Activated naive CD4-positive, alpha-beta T cell treated with anti-CD3 and anti-CD28 coated beads, Interleukin-2, amount 10 ng/mL, durations not matched to agents 7 days and 5 days (primary cell): ENCODE measurements around the gene PWWP2B.
"Not testable (repeated sequence)": the region's sequence is repeated elsewhere in the genome, so short reads cannot be mapped to it uniquely, and the experiment has no call there.

Source experiments
- CTCF ChIA-PET: fragments of 350-600 bp; sonication (Branson Sonifier 250); formaldehyde crosslinking; loops from one replicate; lab custom pipeline; 2021; ENCODE audit warnings: antibody characterized with exemption; lab: Charles Lee
- DNase-seq: peaks from one replicate; pipeline ENCODE4 v3.0.0-alpha.2; 2020
- H3K27ac Mint-ChIP-seq: one replicate; pipeline ENCODE4 v1.8.0; 2021; ENCODE audit warnings: mild to moderate bottlenecking, moderate library complexity, mixed read lengths
- H3K27me3 Mint-ChIP-seq: one replicate; pipeline ENCODE4 v1.8.0; 2021; ENCODE audit warnings: mild to moderate bottlenecking, mixed read lengths
- H3K36me3 Mint-ChIP-seq: one replicate; pipeline ENCODE4 v1.8.0; 2021; ENCODE audit warnings: mixed read lengths
- H3K4me1 Mint-ChIP-seq: one replicate; pipeline ENCODE4 v1.8.0; 2021; ENCODE audit warnings: mixed read lengths
- H3K4me3 Mint-ChIP-seq: one replicate; pipeline ENCODE4 v1.8.0; 2021; ENCODE audit warnings: mild to moderate bottlenecking, moderate library complexity, mixed read lengths
- H3K9me3 Mint-ChIP-seq: one replicate; pipeline ENCODE4 v1.8.0; 2021; ENCODE audit warnings: mixed read lengths

Gene PWWP2B

DNA sequence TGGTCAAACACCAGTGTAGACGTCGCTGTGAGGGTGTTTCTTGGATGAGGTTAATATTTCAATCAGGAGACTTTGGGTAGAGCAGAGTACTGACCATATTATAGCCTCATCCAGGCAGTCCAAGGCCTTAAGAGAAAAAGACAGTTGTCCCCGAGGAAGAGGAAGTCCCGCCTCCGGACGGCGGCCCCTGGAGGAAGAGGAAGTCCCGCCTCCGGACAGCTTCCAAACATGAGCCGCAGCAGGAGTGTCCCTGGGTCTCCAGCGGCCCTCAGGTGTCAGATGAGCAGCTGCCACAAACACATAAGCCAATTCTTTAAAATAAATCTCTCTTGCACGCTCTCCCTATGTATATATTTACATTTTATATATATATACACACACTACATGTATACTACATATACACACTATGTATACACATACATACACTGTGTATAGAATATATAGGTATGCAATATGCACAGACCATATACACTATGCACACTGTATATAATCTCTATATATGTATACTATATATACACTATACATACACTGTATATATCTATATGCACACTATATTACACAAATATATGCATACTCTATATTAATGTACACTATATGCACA is 37.5 kb downstream of the PWWP2B start:
- Mint-ChIP-seq H3K27ac (peak overlapping the region; percentile 60), H3K9me3 (no peaks in the 10 kb centered on the region), H3K4me1 (peaks cover 5% of the 10 kb centered on the region), H3K36me3 (no peaks in the 10 kb centered on the region), H3K4me3 (no peak overlapping the region), H3K27me3 (no peaks in the 10 kb centered on the region)
- CTCF ChIA-PET = interaction anchor here (1.1 kb wide), 1 partner anchor 9 kb away, joined by 5 read pairs; no protein-coding TSS in a partner anchor
- peak; percentile 76 for DNase-seq

DNA sequence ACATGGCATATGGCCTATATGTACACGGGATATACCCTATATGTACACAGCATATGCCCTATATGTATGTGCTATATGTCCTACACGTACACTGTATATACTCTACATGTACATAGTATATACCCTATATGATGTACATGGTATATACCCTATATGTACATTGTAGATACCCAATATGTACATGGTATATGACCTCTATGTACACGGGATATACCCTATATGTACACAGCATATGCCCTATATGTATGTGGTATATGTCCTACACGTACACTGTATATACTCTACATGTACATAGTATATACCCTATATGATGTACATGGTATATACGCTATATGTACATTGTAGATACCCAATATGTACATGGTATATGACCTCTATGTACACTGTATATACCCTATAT is 38.3 kb downstream of the PWWP2B start:
- H3K4me3 Mint-ChIP-seq, H3K36me3 Mint-ChIP-seq, H3K4me1 Mint-ChIP-seq, H3K27ac Mint-ChIP-seq, DNase-seq, CTCF ChIA-PET, H3K9me3 Mint-ChIP-seq, H3K27me3 Mint-ChIP-seq: not testable (repeated sequence)

DNA sequence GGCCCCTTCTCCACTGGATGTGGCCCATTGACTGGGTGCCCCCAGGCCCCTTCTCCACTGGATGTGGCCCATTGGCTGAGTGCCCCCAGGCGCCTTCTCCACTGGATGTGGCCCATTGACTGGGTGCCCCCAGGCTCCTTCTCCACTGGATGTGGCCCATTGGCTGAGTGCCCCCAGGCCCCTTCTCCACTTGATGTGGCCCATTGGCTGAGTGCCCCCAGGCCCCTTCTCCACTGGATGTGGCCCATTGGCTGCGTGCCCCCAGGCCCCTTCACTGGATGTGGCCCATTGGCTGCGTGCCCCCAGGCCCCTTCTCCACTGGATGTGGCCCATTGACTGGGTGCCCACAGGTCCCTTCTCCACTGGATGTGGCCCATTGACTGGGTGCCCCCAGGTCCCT is 39.1 kb downstream of the PWWP2B start:
- H3K4me3 Mint-ChIP-seq, CTCF ChIA-PET, DNase-seq, H3K9me3 Mint-ChIP-seq, H3K27me3 Mint-ChIP-seq, H3K27ac Mint-ChIP-seq, H3K36me3 Mint-ChIP-seq, H3K4me1 Mint-ChIP-seq: not testable (repeated sequence)

DNA sequence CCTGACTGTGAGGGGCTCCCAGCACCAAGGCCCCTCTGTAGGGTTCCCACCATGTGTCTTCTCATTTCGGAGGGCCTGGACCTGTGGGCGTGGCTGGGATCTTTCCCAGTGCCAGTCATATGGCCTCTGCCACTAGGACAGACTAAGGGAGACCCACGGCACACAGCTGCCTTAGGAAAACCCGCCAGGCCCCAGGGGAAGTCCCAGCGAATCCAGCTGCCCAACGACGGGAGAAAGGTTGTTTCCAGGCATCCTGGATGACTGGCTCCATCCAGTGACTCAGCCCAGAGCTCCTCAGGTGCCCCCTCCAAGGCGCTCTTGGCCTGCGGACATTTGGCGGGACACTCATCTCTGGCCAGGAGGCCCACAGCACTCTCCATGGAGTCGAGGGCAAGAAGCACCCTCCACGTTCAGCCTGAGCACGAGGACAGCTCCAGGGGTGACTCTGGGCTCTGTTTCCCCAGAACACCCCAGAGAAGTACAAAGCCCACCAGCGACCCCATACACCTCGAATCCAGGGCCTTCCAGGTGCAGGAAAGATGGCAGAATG is 39.9 kb downstream of the PWWP2B start:
- no peaks in the 10 kb centered on the region for H3K27me3 Mint-ChIP-seq
- no peak overlapping the region for H3K27ac Mint-ChIP-seq
- no peaks in the 10 kb centered on the region for H3K36me3 Mint-ChIP-seq
- H3K4me1 Mint-ChIP-seq = peaks cover 7% of the 10 kb centered on the region
- no peak overlapping the region for H3K4me3 Mint-ChIP-seq
- peaks cover 4% of the 10 kb centered on the region for H3K9me3 Mint-ChIP-seq
- CTCF ChIA-PET = no interaction called here
- DNase-seq = no peak

DNA sequence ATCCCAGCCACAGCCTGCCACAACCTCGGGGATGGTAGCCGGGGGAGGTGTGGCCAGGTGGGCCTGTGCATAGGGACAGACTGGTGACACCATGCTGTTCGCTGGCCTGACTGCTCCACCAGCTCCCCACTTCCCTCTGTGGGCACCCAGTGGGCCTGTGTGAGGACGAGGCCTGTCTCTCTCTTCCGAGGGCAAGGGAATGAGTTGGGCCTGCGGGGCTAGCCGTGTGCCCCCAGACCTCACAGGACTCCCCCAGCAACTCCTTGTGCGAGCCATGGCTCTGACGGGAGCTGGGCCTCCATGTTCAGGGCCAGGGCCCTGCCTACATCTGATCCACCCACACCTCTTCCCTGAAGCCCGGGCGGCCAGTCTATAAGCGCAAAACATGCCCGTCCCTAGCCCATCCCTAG is 40.5 kb downstream of the PWWP2B start:
- Mint-ChIP-seq H3K9me3 (peaks cover 6% of the 10 kb centered on the region), H3K4me1 (peaks cover 10% of the 10 kb centered on the region), H3K27ac (no peak overlapping the region), H3K4me3 (no peak overlapping the region), H3K27me3 (no peaks in the 10 kb centered on the region), H3K36me3 (no peaks in the 10 kb centered on the region)
- DNase-seq = no peak
- CTCF ChIA-PET = no interaction called here

DNA sequence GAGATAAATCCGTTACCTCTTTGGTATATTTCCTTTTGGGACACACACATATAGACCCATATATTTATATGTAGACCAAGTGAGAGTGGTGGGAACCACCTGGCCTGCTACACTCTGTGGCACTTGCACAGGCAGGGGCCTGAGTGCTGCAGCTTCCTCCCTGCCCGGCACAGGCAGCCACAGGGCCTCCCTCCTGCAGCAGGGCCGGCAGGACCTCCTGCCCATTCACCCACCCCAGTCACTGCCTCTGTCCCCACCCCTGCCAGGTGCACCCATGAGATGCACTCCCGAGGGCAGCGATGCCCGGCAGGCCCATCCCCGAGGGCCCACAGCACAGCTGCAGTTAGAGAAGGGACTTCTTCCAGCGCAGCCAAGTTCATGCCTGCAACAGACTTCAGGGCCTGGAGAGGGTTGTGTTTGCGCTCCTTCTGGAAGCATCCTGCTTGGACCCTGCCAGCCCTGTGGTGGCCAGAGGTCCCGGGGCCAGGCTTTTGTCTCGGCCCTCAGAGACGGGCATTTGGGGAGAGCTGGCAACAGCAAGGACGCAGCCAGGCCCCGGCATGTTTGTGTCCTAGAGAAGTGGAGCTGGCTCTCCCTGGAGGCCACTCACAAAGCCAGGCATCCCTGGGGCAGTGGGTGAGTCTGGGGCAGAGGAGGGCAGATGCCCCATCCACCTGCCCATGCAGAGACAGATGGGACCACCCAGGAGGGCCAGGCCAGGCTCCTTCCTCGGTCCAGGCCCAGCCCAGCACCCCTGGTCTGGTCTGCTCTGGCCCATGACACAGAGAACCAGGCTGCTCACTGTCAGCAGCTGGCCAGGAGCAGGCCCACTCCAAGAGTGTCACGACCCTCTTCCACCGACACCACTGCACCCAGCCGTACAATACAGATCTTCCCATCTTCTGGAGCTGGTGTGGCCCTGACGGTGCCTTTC is 41.4 kb downstream of the PWWP2B start:
- CTCF ChIA-PET = no interaction called here
- Mint-ChIP-seq H3K27me3 (no peaks in the 10 kb centered on the region), H3K36me3 (no peaks in the 10 kb centered on the region), H3K4me1 (peaks cover 10% of the 10 kb centered on the region), H3K4me3 (no peak overlapping the region), H3K27ac (no peak overlapping the region), H3K9me3 (peaks cover 6% of the 10 kb centered on the region)
- no peak for DNase-seq

DNA sequence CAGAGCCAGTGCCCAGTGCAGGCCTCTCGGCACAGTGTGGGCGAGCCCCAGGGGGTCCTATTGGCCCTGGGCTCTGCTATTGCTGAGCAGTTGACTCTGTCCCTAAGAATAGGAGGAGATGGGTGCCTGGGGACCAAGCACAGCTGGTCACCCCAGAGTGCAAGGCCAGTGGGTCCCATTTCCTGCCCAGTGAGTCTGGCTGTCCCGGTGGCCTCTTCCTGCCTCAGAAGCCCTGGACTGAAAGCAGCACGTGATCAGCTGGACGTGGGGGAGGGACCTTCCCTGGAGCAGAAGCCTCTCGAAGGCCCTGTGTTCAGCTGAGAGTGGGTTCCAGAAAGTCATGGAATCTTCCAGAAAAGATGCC is 42.0 kb downstream of the PWWP2B start:
- peaks cover 6% of the 10 kb centered on the region for H3K9me3 Mint-ChIP-seq
- H3K36me3 Mint-ChIP-seq = no peaks in the 10 kb centered on the region
- CTCF ChIA-PET = no interaction called here
- peaks cover 12% of the 10 kb centered on the region for H3K4me1 Mint-ChIP-seq
- no peak for DNase-seq
- no peak overlapping the region for H3K27ac Mint-ChIP-seq
- no peak overlapping the region for H3K4me3 Mint-ChIP-seq
- H3K27me3 Mint-ChIP-seq = no peaks in the 10 kb centered on the region

DNA sequence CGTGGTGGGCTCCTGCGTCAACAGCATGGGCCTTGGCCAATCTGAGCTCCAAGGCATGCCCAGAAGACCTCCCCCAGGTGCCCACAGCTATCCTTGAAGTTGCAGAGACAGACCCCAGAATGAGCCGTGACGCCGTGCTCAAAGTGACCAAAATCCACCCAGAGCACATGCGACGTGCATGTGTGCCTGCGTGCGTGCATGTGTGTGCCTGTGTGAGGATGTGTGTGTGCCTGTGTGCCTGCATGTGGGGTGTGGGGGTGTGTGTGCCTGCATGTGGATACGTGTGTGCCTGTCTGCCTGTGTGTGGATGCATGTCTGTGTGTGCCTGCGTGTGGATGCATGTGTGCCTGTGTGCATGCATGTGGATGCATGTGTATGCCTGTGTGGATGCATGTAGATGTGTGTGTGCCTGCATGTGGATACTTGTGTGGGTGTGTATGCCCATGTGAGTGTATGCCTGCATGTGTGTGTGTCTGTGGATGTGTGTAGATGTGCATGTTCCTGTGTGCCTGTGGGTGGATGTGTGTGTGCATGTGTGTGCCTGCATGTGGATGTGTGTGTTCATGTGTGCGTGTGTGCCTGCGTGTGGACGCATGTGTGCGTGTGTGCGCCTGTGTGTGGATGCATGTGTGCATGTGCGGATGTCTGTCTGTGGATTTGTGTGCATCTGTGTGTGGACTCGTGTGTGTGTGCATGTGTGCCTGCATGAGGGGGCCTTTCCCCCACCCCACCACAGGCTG is 42.6 kb downstream of the PWWP2B start:
- H3K4me3 Mint-ChIP-seq = no peak overlapping the region
- H3K9me3 Mint-ChIP-seq = peaks cover 6% of the 10 kb centered on the region
- no peak for DNase-seq
- peaks cover 12% of the 10 kb centered on the region for H3K4me1 Mint-ChIP-seq
- H3K27me3 Mint-ChIP-seq = no peaks in the 10 kb centered on the region
- CTCF ChIA-PET = no interaction called here
- no peaks in the 10 kb centered on the region for H3K36me3 Mint-ChIP-seq
- no peak overlapping the region for H3K27ac Mint-ChIP-seq

DNA sequence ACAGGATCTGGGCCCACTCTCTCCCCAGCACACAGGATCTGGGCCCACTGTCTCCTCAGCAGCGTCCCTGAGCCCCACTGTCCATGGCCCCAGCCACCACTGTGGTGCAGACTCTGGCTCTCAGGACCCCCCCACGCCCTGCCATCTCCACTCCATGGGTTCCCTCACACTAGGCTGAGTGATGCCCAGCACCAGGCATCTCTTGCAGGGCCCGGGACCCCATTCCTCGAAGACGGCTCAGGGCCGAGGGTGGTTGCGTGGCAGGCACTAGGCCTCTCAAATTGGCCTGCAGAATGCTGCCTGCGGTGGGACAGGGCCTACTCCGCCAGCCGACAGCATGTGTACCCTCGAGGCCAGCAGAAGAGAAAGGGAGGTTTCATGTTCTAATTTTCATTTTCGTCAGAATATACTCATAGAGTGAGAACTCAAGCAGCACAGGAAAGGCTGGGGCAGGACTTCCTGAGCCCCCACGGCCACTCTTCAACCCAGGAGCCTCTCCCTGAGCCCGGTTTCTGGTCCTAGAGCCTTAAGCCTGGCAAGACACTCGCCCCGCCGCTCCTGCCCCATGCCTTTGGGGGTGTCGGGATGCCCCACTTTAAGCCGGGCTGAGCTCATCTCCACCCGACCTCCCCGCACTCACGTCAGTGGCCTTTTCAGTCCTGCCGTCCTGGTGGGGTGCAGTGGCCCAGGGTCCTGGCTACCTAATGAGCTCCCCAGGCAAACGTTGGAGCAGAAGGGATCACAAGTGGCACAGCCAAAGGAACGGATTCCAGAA is 44.0 kb downstream of the PWWP2B start:
- peaks cover 24% of the 10 kb centered on the region for H3K4me1 Mint-ChIP-seq
- H3K9me3 Mint-ChIP-seq = peaks cover 6% of the 10 kb centered on the region
- no peak overlapping the region for H3K4me3 Mint-ChIP-seq
- no peak for DNase-seq
- CTCF ChIA-PET = no interaction called here
- no peaks in the 10 kb centered on the region for H3K36me3 Mint-ChIP-seq
- H3K27me3 Mint-ChIP-seq = no peaks in the 10 kb centered on the region
- H3K27ac Mint-ChIP-seq = no peak overlapping the region

DNA sequence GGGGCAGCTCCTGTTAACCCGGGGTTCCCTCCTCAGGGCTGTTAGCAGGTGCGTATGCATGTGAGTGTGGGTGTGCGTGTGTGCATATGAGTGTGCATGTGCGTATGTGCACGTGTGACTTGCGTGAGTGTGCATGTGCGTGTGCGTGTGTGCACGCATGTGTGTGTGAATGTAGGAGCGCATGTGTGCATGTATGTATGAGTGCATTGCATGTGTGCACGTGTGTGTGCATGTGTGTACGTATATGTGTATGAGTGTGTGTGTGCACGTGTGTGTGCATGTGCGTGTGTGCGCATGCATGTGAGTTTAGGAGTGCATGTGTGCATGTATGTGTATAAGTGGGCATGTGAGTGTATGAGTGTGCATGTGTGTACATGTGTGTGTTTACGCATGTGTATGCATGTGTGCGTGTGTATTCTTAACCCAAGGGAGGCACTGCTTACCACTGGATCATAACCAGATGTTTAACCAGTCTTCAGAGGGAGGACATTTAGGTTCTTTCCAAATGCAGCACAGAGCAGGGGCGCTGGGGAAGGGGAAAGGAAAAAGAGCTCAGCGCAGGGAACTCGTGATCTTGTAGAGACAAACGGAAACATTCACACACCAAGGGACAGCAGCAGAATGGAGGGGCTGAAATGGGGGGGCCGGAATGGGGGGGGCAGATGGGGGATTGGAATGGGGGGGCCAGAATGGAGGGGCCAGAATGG is 45.0 kb downstream of the PWWP2B start:
- CTCF ChIA-PET = no interaction called here
- no peak overlapping the region for H3K27ac Mint-ChIP-seq
- no peaks in the 10 kb centered on the region for H3K27me3 Mint-ChIP-seq
- H3K36me3 Mint-ChIP-seq = no peaks in the 10 kb centered on the region
- DNase-seq = no peak
- no peak overlapping the region for H3K4me3 Mint-ChIP-seq
- H3K9me3 Mint-ChIP-seq = peaks cover 6% of the 10 kb centered on the region
- peaks cover 33% of the 10 kb centered on the region for H3K4me1 Mint-ChIP-seq

DNA sequence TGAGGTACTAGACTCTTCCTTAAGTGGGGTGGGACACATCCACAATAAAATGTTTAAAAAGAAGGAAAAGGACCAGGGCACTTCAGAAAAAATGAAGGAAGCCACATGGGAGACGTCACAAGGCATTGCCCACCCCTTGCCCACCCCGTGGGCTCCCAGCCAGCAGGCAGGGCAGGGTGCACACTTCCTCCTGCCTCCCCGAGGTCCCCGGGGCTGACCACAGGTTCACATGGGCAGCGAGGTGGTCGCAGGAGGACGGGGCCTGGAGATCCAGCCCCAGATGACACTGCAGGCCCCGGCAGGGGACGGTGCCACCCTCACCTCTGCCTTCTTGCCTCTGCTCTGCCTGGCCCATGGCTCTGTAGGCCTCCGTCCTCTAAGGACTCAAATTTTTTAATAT is 45.6 kb downstream of the PWWP2B start:
- CTCF ChIA-PET = no interaction called here
- H3K27ac Mint-ChIP-seq = no peak overlapping the region
- H3K27me3 Mint-ChIP-seq = no peaks in the 10 kb centered on the region
- H3K36me3 Mint-ChIP-seq = no peaks in the 10 kb centered on the region
- peaks cover 37% of the 10 kb centered on the region for H3K4me1 Mint-ChIP-seq
- H3K9me3 Mint-ChIP-seq = peaks cover 6% of the 10 kb centered on the region
- no peak overlapping the region for H3K4me3 Mint-ChIP-seq
- DNase-seq = no peak

DNA sequence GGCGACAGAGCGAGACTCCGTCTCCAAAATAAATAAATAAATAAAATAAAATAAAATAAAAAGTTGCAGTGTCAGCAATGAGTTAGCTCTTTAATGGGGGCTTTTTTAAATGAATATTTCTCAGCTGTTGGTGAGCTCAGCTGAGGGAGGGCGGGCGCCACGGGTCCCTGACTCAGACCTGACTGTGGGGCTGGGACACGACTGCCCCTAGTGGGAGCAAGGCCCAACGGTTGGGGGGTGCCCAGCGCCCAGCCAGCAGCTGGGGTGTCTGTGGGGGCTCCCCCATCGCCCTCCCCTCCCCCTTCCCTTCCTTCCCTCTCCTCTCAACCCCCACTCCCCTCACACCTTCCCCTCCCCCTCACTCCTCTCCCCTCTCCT is 46.6 kb downstream of the PWWP2B start:
- H3K4me1 Mint-ChIP-seq = peaks cover 44% of the 10 kb centered on the region
- peaks cover 6% of the 10 kb centered on the region for H3K9me3 Mint-ChIP-seq
- H3K27me3 Mint-ChIP-seq = no peaks in the 10 kb centered on the region
- CTCF ChIA-PET = interaction anchor here (0.7 to 1.0 kb wide), 3 partner anchors 9 to 212 kb away, joined by 3 to 5 read pairs (median 3); no protein-coding TSS in a partner anchor
- no peak overlapping the region for H3K4me3 Mint-ChIP-seq
- no peak overlapping the region for H3K27ac Mint-ChIP-seq
- H3K36me3 Mint-ChIP-seq = no peaks in the 10 kb centered on the region
- peak; percentile 77 for DNase-seq
